ENCODE measurements around the gene CBX2.

CBX2 gene

GRCh38 chr17:79778504-79779083, 646 bp downstream of the CBX2 start:
- POLR2A ChIA-PET: no interaction called here

DNA sequence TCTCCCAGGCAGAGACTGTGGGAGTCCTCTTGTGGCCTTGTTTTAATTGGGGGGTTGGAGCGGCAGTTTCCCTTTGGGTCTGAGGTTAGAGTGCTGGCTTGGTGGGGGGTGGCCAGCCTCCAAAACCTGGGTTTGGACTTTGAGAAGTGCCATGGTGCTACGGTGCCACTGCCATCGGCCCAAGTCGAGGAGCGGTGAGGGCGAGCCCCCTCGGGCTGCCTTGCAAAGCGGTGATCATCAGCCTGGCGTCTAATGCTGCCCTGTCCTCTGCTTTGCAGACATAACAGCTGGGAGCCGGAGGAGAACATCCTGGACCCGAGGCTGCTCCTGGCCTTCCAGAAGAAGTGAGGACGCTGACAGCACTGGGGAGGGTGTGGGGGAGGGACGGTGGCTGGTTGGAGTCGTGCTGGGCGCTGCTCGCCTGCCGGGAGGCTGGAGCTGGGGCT, 1.2 kb downstream of the CBX2 start:
- TF ChIP-seq CTCF (IDR thresholded peaks at IDR 0.05; ENCODE audit: insufficient read depth, low read length, missing control alignments): no peak
- ChIA-PET POLR2A (interaction anchor here (0.7 kb wide), 1 partner anchor 18 kb away, joined by 3 read pairs; the partner anchor contains the start of gene CBX8), CTCF (interaction anchor here (1.0 to 2.2 kb wide), 7 partner anchors 8 to 229 kb away, joined by 3 to 12 read pairs (median 4); partner anchors contain the start of gene CBX8)
- DNase-seq (ENCODE audit: low read depth, low spot score): no peak
- H3K4me3 ChIP-seq (ENCODE audit: low read depth, low read length): peak overlapping the region; percentile 64

More at GRCh38 chr17:79778504-79779083, 646 bp downstream of the CBX2 start:
- no peak for DNase-seq (ENCODE audit: low read depth, low spot score)
- TF ChIP-seq CTCF (IDR thresholded peaks at IDR 0.05; ENCODE audit: insufficient read depth, low read length, missing control alignments): no peak
- peak overlapping the region; percentile 64 for H3K4me3 ChIP-seq (ENCODE audit: low read depth, low read length)
- CTCF ChIA-PET: interaction anchor here (1.2 to 2.2 kb wide), 6 partner anchors 9 to 227 kb away, joined by 3 to 12 read pairs (median 4); no protein-coding TSS in a partner anchor

- CTCF ChIA-PET: interaction anchor here (1.0 to 2.2 kb wide), 7 partner anchors 7 to 228 kb away, joined by 3 to 12 read pairs (median 4); partner anchors contain the start of gene CBX8
- no peak overlapping the region for H3K4me3 ChIP-seq (ENCODE audit: low read depth, low read length)
- TF ChIP-seq CTCF (IDR thresholded peaks at IDR 0.05; ENCODE audit: insufficient read depth, low read length, missing control alignments): no peak
- POLR2A ChIA-PET: interaction anchor here (0.6 to 0.7 kb wide), 2 partner anchors 17 to 59 kb away, joined by 3 read pairs; partner anchors contain the start of genes CBX4 and CBX8
- no peak for DNase-seq (ENCODE audit: low read depth, low spot score)
These were observed 1.9 kb downstream of the CBX2 start for GRCh38 chr17:79779661-79780365.

DNA sequence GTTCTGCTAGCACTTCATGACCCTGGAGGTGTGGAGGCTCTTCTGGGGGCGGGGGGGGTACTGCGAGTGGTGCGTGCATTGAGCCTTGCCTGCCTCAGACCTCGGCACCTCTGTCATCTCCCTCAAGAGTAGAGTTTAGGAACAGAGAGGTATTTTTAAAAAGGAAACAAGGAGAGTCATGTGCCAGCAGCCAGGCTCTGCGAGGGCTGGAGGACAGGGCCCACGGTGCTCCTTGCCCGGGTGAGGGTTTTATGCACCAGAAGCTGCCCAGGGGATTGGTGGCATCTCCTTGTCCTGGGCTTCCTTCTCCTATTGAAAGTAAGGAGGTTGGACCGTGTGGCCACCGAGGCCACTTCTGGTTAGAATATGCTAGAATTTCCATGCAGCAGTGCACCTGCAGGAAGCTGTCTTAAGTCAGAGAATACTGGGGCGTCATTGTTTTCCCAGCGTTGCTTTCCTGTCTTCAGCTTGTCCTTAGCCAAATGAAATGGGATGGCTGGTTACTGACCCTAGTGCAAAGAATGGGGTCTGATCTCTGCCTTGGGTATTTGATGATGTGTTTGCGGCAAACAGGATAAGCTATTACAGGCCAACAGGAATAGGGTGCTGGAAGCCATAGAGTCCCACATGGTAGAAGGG, 3.2 kb downstream of the CBX2 start:
- no peak for TF ChIP-seq CTCF (IDR thresholded peaks at IDR 0.05; ENCODE audit: insufficient read depth, low read length, missing control alignments)
- ChIA-PET CTCF (interaction anchor here (1.0 to 1.3 kb wide), 2 partner anchors 8 to 13 kb away, joined by 3 to 6 read pairs; no protein-coding TSS in a partner anchor), POLR2A (no interaction called here)
- DNase-seq (ENCODE audit: low read depth, low spot score): no peak
- H3K4me3 ChIP-seq (ENCODE audit: low read depth, low read length): no peak overlapping the region

GRCh38 chr17:79781736-79782575, 4.0 kb downstream of the CBX2 start:
- no peak overlapping the region for H3K4me3 ChIP-seq (ENCODE audit: low read depth, low read length)
- CTCF ChIA-PET: interaction anchor here (0.6 to 1.3 kb wide), 3 partner anchors 7 to 15 kb away, joined by 3 to 6 read pairs (median 4); partner anchors contain the start of gene CBX8
- DNase-seq (ENCODE audit: low read depth, low spot score): no peak
- POLR2A ChIA-PET: no interaction called here
- TF ChIP-seq CTCF (IDR thresholded peaks at IDR 0.05; ENCODE audit: insufficient read depth, low read length, missing control alignments): no peak

All from AG04449 (cell line).